ENCODE data around the gene CDC42BPA. TPM values are rescaled to one million over a fixed set of nuclear protein-coding genes. Genes with fewer than 3 reads are reported as not detected.

CDC42BPA gene
- total and polyA plus RNA-seq, 2 of the 13 experiments (the other 11 are each of a cell fraction or from before 2014, with no cell fraction given) = 6.5 to 16.0 TPM

DNA sequence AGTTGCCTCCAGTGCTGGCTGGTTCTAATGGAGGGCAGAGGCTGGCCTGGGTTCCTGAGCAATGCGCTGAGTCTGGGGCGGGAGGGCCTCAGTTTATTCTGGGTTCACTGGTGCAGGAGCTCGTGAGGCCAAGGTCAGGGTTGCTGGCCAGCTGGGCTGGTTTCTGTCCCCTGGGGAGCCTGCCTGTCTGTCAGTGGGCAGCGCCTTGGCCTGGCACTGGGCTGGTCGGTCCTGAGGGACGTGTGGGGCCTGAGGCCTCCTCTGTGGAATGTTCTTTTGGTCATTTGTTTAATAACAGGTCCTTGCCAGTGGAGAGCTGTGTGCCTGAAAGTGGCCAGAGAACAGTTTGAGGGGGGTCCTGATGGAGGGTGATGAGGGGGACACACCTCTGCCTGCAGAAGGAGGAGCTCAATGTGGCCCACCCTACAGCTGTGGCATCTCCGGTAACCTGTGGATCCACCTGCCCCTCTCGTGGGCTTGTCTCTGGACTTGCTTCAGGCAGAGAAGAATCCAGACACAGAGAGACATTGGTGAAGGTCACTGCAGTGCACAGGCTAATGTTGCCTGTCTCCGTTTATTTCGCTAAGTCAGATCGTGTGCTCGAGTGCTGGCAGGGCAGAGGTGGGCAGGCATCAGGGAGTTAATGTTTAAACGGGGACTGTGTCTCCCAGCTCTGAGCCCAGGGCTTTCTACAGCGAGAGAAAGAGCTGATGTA, 343.6 kb downstream of the CDC42BPA start (continued):
- no peak for TF ChIP-seq IRX3 (CRISPR knock-in tag; IDR thresholded peaks at IDR 0.05; ENCODE audit: borderline replicate concordance, low read depth)
- TF ChIP-seq, protein P1, sequence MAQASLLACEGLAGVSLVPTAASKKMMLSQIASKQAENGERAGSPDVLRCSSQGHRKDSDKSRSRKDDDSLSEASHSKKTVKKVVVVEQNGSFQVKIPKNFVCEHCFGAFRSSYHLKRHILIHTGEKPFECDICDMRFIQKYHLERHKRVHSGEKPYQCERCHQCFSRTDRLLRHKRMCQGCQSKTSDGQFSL (CRISPR knock-in tag; IDR thresholded peaks at IDR 0.05) = no peak
- TF ChIP-seq ZNF672 (CRISPR knock-in tag; IDR thresholded peaks at IDR 0.05) = no peak
- peak; percentile 36; the same call in 1 of the 2 replicates for TF ChIP-seq NR2C2 (CRISPR knock-in tag; IDR thresholded peaks at IDR 0.05; ENCODE audit: borderline replicate concordance)
- TF ChIP-seq, protein P2, sequence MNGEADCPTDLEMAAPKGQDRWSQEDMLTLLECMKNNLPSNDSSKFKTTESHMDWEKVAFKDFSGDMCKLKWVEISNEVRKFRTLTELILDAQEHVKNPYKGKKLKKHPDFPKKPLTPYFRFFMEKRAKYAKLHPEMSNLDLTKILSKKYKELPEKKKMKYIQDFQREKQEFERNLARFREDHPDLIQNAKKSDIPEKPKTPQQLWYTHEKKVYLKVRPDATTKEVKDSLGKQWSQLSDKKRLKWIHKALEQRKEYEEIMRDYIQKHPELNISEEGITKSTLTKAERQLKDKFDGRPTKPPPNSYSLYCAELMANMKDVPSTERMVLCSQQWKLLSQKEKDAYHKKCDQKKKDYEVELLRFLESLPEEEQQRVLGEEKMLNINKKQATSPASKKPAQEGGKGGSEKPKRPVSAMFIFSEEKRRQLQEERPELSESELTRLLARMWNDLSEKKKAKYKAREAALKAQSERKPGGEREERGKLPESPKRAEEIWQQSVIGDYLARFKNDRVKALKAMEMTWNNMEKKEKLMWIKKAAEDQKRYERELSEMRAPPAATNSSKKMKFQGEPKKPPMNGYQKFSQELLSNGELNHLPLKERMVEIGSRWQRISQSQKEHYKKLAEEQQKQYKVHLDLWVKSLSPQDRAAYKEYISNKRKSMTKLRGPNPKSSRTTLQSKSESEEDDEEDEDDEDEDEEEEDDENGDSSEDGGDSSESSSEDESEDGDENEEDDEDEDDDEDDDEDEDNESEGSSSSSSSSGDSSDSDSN (CRISPR knock-in tag; IDR thresholded peaks at IDR 0.05) = peak; percentile 56; the same call in 1 of the 2 replicates
- TF ChIP-seq ZNF605 (CRISPR knock-in tag; IDR thresholded peaks at IDR 0.05) = peak; percentile 29; the same call in 1 of the 2 replicates
- TF ChIP-seq ZSCAN25 (CRISPR knock-in tag; IDR thresholded peaks at IDR 0.05) = peak; percentile 87
- TF ChIP-seq, protein P3, sequence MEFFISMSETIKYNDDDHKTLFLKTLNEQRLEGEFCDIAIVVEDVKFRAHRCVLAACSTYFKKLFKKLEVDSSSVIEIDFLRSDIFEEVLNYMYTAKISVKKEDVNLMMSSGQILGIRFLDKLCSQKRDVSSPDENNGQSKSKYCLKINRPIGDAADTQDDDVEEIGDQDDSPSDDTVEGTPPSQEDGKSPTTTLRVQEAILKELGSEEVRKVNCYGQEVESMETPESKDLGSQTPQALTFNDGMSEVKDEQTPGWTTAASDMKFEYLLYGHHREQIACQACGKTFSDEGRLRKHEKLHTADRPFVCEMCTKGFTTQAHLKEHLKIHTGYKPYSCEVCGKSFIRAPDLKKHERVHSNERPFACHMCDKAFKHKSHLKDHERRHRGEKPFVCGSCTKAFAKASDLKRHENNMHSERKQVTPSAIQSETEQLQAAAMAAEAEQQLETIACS (CRISPR knock-in tag; IDR thresholded peaks at IDR 0.05) = no peak
- no peak for TF ChIP-seq FOXO1 (CRISPR knock-in tag; IDR thresholded peaks at IDR 0.05)
- no peak for TF ChIP-seq HNRNPLL (IDR thresholded peaks at IDR 0.05; ENCODE audit: low read depth, low read length, poor library complexity, severe bottlenecking)
- TF ChIP-seq KMT2A (CRISPR knock-in tag; IDR thresholded peaks at IDR 0.05) = no peak
- TF ChIP-seq GFI1 (CRISPR knock-in tag; IDR thresholded peaks at IDR 0.05; ENCODE audit: borderline replicate concordance) = no peak
- TF ChIP-seq ZNF282 (IDR thresholded peaks at IDR 0.05; ENCODE audit: partially characterized antibody) = no peak
- TF ChIP-seq ZFP41 (CRISPR knock-in tag; IDR thresholded peaks at IDR 0.05; ENCODE audit: borderline replicate concordance) = no peak
- TF ChIP-seq, protein P4, sequence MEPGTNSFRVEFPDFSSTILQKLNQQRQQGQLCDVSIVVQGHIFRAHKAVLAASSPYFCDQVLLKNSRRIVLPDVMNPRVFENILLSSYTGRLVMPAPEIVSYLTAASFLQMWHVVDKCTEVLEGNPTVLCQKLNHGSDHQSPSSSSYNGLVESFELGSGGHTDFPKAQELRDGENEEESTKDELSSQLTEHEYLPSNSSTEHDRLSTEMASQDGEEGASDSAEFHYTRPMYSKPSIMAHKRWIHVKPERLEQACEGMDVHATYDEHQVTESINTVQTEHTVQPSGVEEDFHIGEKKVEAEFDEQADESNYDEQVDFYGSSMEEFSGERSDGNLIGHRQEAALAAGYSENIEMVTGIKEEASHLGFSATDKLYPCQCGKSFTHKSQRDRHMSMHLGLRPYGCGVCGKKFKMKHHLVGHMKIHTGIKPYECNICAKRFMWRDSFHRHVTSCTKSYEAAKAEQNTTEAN (CRISPR knock-in tag; conservative IDR thresholded peaks at IDR 0.05) = no peak
- no peak for TF ChIP-seq RFX5 (IDR thresholded peaks at IDR 0.05; ENCODE audit: low read depth, low read length)
- TF ChIP-seq ZNF460 (CRISPR knock-in tag; IDR thresholded peaks at IDR 0.05; ENCODE audit: borderline replicate concordance) = no peak
- TF ChIP-seq ETV6 (CRISPR knock-in tag; conservative IDR thresholded peaks at IDR 0.05) = no peak
- no peak for TF ChIP-seq ZNF724P (CRISPR knock-in tag; IDR thresholded peaks at IDR 0.05; ENCODE audit: borderline replicate concordance)
- no peak for TF ChIP-seq TMF1 (CRISPR knock-in tag; IDR thresholded peaks at IDR 0.05; ENCODE audit: low read depth)
- no peak for TF ChIP-seq ZNF670 (CRISPR knock-in tag; IDR thresholded peaks at IDR 0.05; ENCODE audit: borderline replicate concordance)
- no peak for TF ChIP-seq ZNF547 (CRISPR knock-in tag; IDR thresholded peaks at IDR 0.05)
- no peak for TF ChIP-seq ZNF674 (CRISPR knock-in tag; IDR thresholded peaks at IDR 0.05; ENCODE audit: low read depth)
- no peak for TF ChIP-seq ZSCAN29 (CRISPR knock-in tag; conservative IDR thresholded peaks at IDR 0.05)
- TF ChIP-seq ZNF432 (CRISPR knock-in tag; IDR thresholded peaks at IDR 0.05; ENCODE audit: borderline replicate concordance) = no peak
- no peak for TF ChIP-seq MED13 (CRISPR knock-in tag; IDR thresholded peaks at IDR 0.05)
- TF ChIP-seq SIN3B (IDR thresholded peaks at IDR 0.05; ENCODE audit: low read length) = no peak
